Body of pancreas (tissue), 4 donors: Measurements from ENCODE around the gene SPTBN1.

Experiments used
- CTCF ChIP-seq, 7 experiments: fragments of 450-650 bp in 4 of 7; fragments of 200-600 bp in 3 of 7; sonication (generic) in 3 of 7; IDR thresholded peaks; one replicate each; pipeline ENCODE4 v1.5.1; 2016 to 2019; ENCODE audit warnings: antibody characterized with exemption in 7 of 7
- POLR2A ChIP-seq, 3 donors: fragments of 450-650 bp; IDR thresholded peaks; one replicate each; pipeline ENCODE4 v1.6.1; 2016; ENCODE audit warnings: antibody characterized with exemption in 3 of 3, mild to moderate bottlenecking in 2 of 3

- TF ChIP-seq POLR2A (IDR thresholded peaks at IDR 0.05) (no peak), CTCF (IDR thresholded peaks at IDR 0.05) (no peak)
Measured at GRCh38 chr2:54591551-54591950, 135.4 kb downstream of the SPTBN1 start.
